HG03565 (cell line): ENCODE data around the gene TNS1.

ENCODE experiments used
- ATAC-seq: cut with Tn5 transposase; IDR thresholded peaks from one replicate; pipeline ENCODE4 v1.9.1; 2021; ENCODE audit warnings: mild to moderate bottlenecking, moderate library complexity; ENCODE audit not compliant: unreplicated experiment

TNS1 gene

DNA sequence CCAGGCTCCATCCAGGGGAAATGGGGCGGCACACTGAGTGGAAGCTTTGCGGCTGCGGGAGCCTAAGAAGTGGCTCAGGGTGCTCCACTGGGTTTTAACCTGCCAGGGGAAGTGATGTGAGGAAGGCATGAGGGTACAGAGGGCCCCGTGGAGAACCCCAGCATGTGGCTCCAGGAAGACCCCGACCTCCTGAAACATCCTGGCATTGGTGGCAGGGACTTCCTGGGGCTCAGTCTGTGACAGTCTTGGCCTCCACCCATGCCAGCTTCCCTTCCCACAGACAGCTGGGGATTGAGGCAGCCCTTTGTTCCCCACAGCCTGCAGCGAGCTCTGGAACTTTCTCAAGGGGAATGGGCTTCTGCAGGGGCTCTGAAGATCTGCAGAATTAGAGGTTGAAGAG is 146.6 kb downstream of the TNS1 start:
- ATAC-seq = no peak

DNA sequence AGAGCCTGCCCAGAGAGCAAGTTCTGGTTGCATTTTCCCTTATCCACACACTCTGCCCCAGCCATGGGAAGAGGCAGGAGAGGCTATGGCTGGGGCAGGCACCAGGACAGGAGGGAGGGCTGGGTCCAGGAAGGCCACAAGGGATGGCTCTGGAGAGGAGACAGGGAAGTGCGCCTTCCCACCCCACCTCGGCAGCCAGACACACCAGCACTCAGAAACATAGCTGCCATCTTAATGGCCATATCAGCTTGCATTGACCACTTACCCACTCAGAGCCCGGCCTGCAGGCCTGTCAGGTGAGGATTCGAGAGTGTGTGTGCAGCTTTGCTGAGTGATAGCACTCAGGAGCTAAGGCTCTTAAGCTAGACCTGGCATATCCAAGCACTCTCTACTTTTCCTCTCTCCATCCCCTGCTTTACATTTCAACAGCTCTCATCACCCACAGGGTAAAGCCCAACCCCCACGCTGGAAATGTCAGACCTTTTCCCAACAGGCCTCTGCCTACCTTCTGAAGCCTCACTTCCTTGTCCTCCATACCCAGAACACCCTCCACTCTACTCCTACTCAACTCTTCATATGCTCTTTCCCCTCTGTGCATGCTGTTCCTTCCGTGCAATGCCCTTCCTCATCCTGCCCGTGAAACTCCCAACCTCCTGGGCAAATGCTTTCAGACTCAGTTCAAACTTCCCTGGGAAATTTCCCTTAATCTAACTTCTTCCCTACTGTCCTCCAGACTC is 147.9 kb downstream of the TNS1 start:
- no peak for ATAC-seq

DNA sequence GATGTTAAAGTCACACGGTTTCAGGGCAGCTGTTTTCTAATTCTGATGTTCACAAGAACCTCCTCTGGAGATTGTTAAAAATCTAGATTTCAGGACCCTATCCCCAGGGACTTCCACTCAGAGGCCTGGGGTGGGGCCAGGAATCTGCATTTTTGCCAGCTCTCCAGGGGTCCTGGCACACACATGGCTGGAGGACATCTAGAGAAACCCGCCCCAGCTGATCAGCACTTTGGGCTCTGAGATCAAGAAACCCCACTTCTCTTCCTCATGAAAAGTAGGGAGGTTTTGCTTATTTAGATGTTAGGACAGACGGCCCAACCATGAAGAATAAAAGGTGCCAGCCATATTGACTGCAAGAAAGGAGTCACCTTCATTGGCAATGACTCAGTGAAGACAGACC is 148.8 kb downstream of the TNS1 start:
- ATAC-seq = no peak

DNA sequence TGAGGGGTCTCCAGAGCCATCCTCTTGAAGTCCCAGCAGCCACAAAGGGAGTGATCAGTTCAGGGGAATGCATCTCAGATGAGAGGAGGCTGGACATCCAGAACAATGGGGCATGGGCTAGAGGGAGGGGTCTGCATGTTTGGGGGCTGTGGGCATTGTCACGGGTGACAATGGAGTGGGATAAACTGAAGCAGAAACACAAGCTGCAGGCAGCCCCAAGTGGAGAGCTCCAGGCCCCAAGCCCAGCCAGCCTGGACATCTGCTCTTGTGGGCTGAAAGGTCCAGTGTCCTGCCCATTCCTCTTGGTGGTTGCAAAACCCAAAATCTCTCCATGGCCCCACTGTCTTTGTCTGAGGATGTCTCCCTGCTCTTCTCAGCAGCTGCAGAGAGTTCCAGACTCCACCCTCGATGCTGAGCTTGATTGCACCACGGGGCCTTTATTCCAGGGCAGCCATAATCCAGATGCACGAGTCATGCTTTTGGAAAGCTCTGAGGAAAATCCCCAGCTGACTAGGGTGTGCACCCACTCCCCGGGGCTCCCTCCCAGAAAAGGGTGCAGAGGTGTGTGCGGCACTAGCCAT is 149.4 kb downstream of the TNS1 start:
- ATAC-seq = no peak

DNA sequence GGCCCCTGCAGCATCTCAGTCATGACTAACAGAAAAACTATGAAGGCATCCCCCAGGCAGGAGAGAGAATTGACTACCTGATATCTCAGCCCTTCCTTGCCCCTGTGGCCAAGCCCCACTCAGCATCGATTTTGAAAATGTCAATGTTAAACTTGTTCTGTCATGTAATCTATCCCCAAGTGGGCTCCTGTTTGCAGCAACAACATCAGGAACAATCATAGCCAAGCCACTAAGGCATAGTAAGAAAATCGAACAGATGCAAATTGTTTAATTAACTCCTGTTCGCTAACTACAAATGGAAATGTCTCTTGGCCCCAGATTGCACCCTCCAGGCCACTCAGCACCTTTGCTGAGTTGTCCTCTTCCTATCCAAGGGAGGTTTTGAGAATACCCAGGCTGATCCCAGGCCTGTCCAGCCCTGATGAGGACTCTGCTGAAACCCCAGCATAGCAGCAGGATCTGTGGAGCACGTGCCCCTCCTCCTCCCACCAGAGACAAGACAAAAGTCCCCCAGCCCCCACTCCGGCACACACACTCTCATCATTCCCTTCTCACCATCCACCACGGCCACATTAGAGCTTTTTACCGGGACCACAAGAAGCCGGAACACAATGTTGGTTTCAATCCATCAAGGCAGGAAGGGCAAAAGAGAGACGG is 150.1 kb downstream of the TNS1 start:
- ATAC-seq = no peak

DNA sequence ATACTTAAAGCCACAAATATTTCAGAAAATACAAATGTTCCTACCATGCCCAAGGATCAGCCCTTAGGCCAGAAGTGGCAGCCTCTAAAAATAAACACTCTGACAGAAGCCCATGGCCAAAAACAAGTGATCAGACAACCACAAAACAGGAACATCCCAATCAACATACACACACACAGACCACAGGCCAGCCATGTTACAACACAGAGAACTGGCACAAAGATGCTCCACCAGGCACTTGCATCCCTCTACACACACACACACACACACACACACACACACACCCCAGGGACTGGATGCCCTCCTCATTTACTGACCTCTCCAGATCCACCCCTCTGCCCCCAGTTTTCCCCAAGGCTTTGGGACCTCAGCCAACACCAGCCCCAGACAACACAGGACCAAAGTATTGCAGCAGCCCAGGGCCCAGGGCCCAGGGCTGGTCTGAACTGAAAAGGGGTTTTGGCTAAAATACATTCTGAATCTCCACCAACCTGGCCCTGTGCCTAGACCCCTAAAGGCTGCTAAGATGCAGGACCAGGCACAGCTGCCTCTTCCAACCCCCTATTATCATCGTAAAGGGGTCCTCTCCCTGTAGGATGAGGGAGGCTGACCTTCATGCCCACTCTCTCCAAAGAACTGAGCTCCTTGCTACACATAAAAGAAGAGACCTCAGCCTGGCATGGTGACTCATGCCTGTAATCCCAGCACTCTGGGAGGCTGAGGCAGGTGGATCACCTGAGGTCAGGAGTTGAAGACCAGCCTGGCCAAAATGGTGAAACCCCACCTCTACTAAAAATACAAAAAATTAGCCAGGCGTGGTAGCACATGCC is 151.4 kb downstream of the TNS1 start:
- ATAC-seq = no peak

DNA sequence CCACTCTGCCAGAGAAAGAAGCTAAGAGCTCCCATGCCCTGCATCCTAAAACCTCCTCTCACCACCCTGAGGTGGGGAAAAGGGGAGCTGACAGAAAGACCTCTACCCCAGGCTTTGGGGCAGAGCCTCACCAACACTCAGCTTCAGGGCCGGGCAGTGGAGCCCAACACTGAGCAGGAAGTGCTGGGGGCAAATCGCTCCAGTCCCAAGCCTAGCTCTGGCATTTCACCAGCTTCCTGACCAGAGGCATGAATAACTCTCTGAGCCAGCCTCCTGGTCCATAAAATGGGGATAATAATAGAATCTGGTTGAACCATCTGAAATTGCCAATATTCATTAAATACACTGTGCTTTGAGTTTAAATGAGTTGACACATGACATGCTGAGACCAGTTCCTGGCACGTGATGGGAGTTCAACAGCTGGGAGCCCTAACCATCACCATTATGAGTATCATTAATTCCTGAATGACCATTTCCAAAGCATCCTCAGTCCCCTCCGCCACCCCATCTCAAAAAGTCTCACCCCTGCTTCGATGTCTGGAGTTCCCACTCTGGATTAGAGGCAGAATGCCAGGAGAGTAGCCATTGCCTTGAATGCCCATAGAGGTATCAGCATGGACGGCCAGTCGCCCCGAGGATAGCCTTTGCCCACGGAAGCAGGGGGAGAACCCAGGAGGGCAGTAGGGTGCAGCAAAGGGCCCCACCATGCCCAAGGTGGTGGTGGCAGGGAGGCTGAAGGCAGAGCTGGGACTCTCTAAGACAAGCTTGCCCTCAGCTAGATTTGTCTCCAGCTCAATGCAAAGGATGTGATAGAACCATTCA is 153.4 kb downstream of the TNS1 start:
- no peak for ATAC-seq

DNA sequence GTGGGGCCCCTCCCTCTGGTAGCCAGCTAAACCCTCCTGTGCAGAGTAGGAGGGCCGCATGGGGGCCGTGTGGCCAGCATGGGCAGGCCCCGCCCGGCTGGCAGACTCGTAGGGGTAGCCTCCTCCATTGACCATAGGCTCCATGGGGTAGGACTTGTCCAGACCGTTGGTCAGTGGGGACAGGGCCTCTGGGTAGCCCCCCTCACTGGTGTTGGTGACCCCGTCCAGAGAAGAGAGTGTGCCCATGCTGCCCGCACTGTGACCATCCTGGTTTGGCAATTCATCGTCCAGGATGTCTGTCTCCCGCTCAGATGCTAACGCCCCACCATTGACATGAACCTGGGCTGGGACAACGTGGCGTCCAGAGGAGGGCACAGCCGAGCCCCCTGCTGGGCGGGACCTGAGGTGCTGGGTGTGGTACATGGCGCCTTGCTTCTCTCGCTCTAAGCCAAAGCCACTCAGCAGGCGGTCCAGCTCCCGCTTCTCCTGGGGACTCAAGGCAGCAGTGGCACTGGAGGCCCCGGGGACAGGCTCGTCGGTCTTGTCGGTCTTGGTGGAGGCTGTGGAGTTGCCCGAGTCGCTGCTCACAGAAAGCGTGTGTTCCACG is 154.3 kb downstream of the TNS1 start:
- no peak for ATAC-seq

DNA sequence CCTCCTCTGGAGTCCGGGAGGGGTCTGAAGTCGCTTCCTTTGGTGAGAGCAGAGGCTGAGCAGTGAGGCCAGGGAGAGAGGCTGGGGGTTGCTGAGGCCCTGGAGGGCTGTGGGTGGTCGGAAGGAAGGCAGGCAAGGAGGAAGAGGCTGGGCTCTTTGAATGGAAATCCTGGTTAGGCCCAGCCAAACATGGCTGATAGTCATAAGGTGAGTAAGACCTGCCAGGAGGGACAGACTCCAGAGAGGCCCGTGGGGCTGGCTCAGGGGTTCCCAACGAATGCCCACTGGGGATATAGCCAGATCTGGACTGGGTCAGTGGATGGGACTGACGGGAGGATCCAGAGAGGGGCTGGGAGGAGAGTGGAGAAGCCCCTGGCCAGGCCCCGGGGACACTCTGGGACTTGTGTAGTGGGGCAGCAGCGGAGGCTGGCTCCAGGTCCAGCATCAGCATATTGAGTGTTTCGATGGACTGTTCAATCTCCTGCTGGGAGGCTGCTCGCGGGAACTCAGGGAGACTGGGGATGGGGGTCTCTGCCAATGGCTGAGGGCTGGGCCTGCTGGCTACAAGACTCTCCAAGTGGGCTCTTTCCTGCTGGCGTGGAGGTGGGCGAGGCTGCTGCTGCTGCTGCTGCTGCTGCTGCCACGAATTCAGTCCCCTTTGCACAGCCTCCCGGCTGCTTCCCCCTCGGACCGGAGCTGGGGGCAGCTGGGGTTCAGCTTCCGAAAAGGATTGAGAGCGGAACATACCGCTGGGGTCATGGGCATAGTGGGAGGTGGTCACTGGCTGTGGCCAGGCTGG is 155.0 kb downstream of the TNS1 start:
- no peak for ATAC-seq

DNA sequence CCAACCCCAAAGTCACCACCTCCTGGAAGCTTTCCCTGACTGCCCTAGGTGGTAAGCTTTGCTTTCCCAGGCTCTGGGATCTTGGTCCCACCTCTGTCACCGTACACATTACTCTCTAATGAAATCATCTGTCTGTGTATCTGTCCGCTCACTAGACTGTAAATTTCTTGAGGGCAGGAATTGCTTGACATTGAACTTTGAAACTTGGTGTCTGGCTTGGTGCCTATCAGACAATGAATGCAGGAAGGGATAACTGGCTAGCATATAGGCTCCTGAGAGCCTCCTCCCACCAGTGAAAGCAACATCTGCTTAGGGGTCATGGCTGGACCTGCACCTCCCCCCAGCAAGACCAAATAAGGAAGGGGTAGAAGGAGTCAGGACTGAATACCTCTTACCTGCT is 155.7 kb downstream of the TNS1 start:
- no peak for ATAC-seq

DNA sequence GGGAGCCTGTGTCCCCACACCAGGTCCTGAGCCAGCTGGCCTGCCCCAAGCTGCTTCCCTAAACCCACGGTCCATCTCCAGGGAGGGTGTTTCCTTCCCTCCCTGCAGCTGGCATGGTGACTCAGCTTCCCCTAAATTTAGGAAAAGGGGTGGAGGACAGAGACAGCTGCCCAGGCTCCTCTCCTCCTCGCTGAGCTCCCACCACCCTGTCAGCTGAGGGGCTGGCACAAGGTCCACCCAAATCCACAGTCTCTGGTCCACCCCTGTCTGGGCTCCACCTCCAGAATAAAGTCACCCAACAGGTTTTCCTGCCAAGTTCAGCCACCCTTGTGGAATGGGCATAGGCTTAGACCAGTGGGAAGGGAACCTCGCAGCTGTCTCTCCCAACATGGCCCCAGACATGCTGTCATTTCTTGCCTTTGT is 156.5 kb downstream of the TNS1 start:
- no peak for ATAC-seq

DNA sequence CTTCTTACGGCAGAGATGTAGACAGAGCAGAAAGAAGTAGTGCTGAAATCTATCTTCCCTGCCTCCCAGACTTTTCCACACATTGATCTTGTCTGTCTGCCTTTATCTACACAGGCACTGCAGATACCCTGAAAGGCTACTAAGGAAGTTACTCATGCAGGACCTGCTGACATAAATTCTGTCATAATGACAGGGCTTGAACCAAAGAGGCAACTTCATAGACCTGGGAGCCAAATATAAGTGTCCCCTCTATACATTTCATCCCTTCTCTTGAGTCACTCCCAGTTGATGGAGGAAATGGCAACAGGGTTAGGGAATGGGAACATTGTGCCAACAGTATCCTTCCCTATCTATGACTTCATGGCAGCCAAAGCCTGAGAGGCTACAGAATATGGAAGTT is 157.5 kb downstream of the TNS1 start:
- no peak for ATAC-seq

DNA sequence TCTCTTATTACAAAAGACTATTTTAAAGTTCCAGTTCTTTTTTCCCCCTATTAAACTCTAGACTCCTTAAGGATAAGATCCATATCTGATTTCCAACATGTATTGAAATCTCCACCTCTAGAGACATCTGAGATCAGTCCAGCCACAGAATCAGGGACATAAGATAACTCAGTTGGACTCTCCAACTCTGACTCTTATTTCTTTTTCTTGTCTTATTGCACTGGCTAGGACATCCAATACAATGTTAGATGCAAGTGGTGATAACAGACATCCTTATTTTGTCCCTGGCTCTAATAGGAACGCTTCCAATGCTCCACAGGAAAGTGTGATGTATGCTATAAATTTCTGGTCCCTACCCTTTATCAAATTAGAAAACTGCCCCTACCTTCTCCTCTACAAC is 158.1 kb downstream of the TNS1 start:
- no peak for ATAC-seq

DNA sequence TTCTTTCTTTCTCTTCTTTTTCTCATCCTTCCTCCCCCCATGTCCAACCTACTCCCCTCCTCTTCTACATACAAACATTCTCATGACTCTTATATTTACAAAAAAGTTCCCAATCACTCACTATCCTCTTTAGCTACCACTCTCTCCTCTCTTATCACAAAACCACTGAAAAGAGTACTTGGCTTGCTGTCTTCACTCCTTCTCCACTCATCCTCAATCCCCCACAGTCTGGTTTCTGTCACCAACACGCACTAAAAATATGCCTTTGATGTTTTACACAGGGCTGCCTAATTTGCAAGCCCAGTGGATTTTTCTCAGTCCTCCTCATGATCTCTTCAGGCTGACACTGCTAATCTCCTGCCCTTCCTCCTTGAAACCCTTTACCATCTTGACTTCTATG is 159.5 kb downstream of the TNS1 start:
- no peak for ATAC-seq

DNA sequence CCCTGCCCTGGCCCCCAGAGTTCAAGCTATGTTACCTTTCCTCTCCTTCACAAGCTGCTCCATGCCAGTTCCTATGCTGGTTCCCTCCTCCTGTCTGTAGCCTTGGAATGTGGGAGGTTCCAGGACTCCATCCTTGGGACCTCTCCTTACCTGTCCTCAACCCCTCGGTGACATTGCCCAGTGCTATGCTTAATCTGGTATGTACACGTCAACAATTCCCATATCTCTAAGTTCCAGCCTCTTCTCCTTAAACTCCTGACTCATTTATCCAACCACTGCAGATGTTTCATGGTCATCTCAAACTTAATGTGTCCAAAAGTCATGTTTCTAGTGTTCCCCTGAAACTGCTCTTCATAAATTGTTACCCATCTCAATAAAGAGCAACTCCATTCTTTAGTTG is 160.8 kb downstream of the TNS1 start:
- no peak for ATAC-seq

DNA sequence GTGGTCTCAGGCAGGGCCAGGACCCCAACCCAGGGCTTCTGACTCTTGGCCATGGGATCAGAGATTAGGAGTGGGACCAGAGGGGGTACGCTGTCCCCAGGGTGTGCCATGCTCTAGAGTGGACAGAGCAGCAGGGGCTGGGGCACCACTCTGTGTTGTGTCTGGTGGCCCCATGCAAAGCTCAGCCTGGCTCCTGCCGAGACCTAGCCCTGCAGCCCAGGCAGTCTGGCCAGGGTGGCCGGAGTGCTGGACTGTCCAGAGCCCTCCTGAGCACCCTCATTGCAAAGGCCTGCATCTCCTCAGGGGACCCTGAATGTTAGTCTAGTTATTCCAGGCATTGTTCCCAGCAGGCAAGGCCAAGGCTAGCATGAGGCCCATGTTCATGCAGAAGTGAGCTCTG is 162.3 kb downstream of the TNS1 start:
- ATAC-seq = no peak

DNA sequence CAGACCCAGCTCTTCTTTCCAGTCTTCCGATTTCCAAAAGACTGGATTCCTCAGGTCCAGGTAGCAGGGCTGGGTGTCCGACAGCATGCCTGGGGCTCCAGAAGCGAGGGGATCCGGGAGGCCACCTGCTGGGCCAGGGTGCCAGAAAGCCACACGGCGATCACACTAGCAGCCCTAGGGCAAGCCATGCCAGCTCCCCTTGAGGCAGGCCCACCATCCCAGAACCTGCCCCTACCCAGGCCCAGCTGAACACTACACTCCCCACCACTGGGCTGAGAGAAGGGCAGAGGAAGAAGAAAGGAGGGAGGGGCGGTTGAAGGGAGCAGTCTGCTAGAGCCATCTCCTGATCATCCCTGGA is 163.1 kb downstream of the TNS1 start:
- no peak for ATAC-seq

DNA sequence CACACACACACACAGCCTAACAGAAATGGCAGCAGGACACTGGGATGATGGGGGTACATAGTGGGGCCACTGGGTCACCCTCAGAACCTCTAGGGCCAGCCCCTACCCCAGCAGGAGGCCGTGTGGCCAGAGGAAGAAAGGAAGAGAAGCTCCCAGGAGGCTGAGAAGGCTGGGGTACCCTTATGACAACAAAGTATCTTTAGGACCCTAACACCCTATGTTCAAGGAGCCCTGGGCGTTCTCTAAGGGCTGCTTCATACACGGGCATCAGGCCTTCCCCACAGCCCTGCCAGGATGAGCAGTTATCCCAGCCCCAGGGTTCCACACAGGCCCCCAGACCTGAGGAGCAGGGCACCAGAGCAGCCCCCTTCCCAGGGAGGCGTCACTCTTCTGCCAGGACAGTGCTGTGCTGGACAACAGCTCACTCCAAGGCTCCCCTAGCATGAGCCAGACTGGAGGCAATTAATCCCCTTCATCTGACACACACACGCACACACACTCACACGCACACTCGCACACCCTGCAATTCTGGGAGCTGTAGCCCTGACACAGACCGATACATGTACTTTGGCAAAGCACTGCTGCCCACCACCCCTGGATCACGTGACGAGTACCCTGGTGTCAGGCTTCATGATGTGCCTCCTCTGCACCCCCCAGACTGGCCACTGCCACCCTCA is 163.6 kb downstream of the TNS1 start:
- ATAC-seq = no peak

DNA sequence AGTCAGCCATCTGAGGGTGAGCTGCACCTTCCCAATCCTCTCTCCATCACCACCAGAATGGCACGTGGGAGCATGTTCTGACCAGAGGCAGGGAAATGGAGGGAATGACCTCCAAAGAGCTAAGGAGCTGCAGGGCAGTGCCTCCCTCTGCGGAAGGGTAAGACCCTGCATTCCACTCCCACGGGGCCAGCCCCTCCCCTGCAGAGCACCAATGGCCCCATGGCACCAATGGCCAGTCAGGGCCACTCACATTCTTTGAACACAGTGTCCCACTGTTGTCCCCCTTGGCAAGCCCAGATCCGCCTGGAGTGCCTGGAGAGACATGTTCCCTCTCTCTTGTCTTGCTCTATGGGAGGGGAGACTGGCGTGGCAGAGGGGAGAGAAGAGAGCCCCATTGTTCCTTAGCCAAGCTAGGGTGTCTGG is 164.4 kb downstream of the TNS1 start:
- no peak for ATAC-seq
